Fibroblast of the aortic adventitia (primary cell): ENCODE results near the gene LAMP1. TPM values are rescaled to one million over a fixed set of nuclear protein-coding genes. Genes with fewer than 3 reads are reported as not detected.

Source experiments
- DNase-seq: peaks from one replicate; pipeline ENCODE4 v3.0.0-alpha.2; 2010; ENCODE audit warnings: low read depth
- H3K4me3 ChIP-seq: 2 replicates; pipeline ENCODE4 v1.5.1; 2011; ENCODE audit warnings: low read depth, mild to moderate bottlenecking, control low read depth, low read length, moderate library complexity
- CTCF ChIP-seq: IDR thresholded peaks from 2 replicates; pipeline ENCODE4 v1.5.1; 2011; ENCODE audit warnings: mild to moderate bottlenecking, low read length, control low read depth, inconsistent platforms; ENCODE audit not compliant: insufficient read depth
- total RNA-seq: library from RNA; depleted of rRNA; stranded (reverse); fragments of >200 nt; gene quantifications from 2 replicates; pipeline ENCODE4 v1.2.3, GENCODE V29; 2012; ENCODE audit warnings: low replicate concordance

LAMP1 gene
- total RNA-seq, 1 donor, result 161 TPM

GRCh38 chr13:113319371-113319770, 22.3 kb downstream of the LAMP1 start:
- no peak for TF ChIP-seq CTCF
- DNase-seq, result no peak
- H3K4me3 ChIP-seq, result no peak overlapping the region

- H3K4me3 ChIP-seq, result no peak overlapping the region
- TF ChIP-seq CTCF, result no peak
- DNase-seq, result no peak
Observed at GRCh38 chr13:113320226-113320875, 23.3 kb downstream of the LAMP1 start.

- TF ChIP-seq CTCF, result no peak
- H3K4me3 ChIP-seq, result no peak overlapping the region
Observed at GRCh38 chr13:113321546-113321945, 24.5 kb downstream of the LAMP1 start.

GRCh38 chr13:113322043-113322461, 25.0 kb downstream of the LAMP1 start:
- no peak for DNase-seq
- H3K4me3 ChIP-seq, result no peak overlapping the region
- no peak for TF ChIP-seq CTCF

More at GRCh38 chr13:113321546-113321945, 24.5 kb downstream of the LAMP1 start:
- no peak for DNase-seq

GRCh38 chr13:113322890-113323651, 26.0 kb downstream of the LAMP1 start:
- no peak for TF ChIP-seq CTCF
- DNase-seq, result no peak
- H3K4me3 ChIP-seq, result no peak overlapping the region

- no peak for DNase-seq
Observed at GRCh38 chr13:113323869-113324268, 26.8 kb downstream of the LAMP1 start.

More at GRCh38 chr13:113323869-113324268, 26.8 kb downstream of the LAMP1 start:
- TF ChIP-seq CTCF, result no peak
- H3K4me3 ChIP-seq, result no peak overlapping the region
